CD4-positive, alpha-beta T cell (primary cell): ENCODE data around the gene KLHL20. TPM values are rescaled to one million over a fixed set of nuclear protein-coding genes. Genes with fewer than 3 reads are reported as not detected.

Experiments
- ATAC-seq: fragments of 200-7000 bp; cut with Tn5 transposase; one replicate; pipeline ENCODE4 v1.10.0; 2022; ENCODE audit warnings: mild to moderate bottlenecking; ENCODE audit not compliant: poor library complexity
- CTCF ChIA-PET: fragments of 350-600 bp; sonication (Branson Sonifier 250); formaldehyde crosslinking; loops from one replicate; lab custom pipeline; 2021; ENCODE audit warnings: antibody characterized with exemption, inconsistent platforms; lab: Charles Lee
- POLR2A ChIA-PET: fragments of 350-600 bp; sonication (Branson Sonifier 250); formaldehyde crosslinking; loops from one replicate; lab custom pipeline; 2021; ENCODE audit warnings: antibody characterized with exemption, inconsistent platforms; lab: Charles Lee
- DNase-seq, 14 experiments: peaks; one replicate each; pipeline ENCODE4 v3.0.0-alpha.2; 2013 to 2020; ENCODE audit warnings: mixed read lengths in 2 of 14
- H3K27ac ChIP-seq, 2 donors: one replicate each; pipeline versions ENCODE4 v1.5.1 to v1.7.0; 2013; ENCODE audit warnings: low read length in 2 of 2, low read depth in 1 of 2, mild to moderate bottlenecking in 1 of 2
- H3K27me3 ChIP-seq, 2 experiments: 1 replicate in 1 of 2; 2 replicates in 1 of 2; pipeline versions ENCODE4 v1.6.1 to v1.7.0; 2013; ENCODE audit warnings: low read length in 2 of 2, control low read depth in 1 of 2, mild to moderate bottlenecking in 1 of 2, moderate library complexity in 1 of 2; ENCODE audit not compliant: insufficient read depth in 2 of 2, control insufficient read depth in 1 of 2
- H3K36me3 ChIP-seq: one replicate; pipeline ENCODE4 v1.6.1; 2013; ENCODE audit warnings: low read length, control low read depth; ENCODE audit not compliant: insufficient read depth
- H3K4me1 ChIP-seq: one replicate; pipeline ENCODE4 v1.6.1; 2013; ENCODE audit warnings: low read length, control low read depth; ENCODE audit not compliant: insufficient read depth
- H3K4me3 ChIP-seq: one replicate; pipeline ENCODE4 v1.5.1; 2013; ENCODE audit warnings: mild to moderate bottlenecking, low read length, moderate library complexity
- H3K9me3 ChIP-seq, 2 experiments: 1 replicate in 1 of 2; 2 replicates in 1 of 2; pipeline versions ENCODE4 v1.6.1 to v1.7.0; 2013; ENCODE audit warnings: low read length in 2 of 2, mild to moderate bottlenecking in 2 of 2, control low read depth in 1 of 2, moderate library complexity in 1 of 2; ENCODE audit not compliant: control insufficient read depth in 1 of 2, insufficient read depth in 1 of 2
- H3K27ac Mint-ChIP-seq: one replicate; pipeline ENCODE4 v1.8.0; 2020; ENCODE audit warnings: mixed read lengths
- H3K27me3 Mint-ChIP-seq: one replicate; pipeline ENCODE4 v1.8.0; 2021; ENCODE audit warnings: mixed read lengths
- H3K36me3 Mint-ChIP-seq: one replicate; pipeline ENCODE4 v1.8.0; 2021; ENCODE audit warnings: low read depth, mixed read lengths
- H3K4me1 Mint-ChIP-seq: one replicate; pipeline ENCODE4 v1.8.0; 2021; ENCODE audit warnings: low read depth, mixed read lengths
- H3K4me3 Mint-ChIP-seq: one replicate; pipeline ENCODE4 v1.8.0; 2020; ENCODE audit warnings: mild to moderate bottlenecking, mixed read lengths
- H3K9me3 Mint-ChIP-seq: one replicate; pipeline ENCODE4 v1.8.0; 2020; ENCODE audit warnings: mixed read lengths
- CTCF ChIP-seq: fragments of 200-600 bp; IDR thresholded peaks from one replicate; pipeline ENCODE4 v1.8.0; 2022; ENCODE audit warnings: antibody characterized with exemption, mild to moderate bottlenecking
- intact Hi-C, 2 experiments: fragments of 100-400 bp; cut with DNase I in 1 of 2; cut with micrococcal nuclease in 1 of 2; formaldehyde crosslinking; loops; one replicate each; pipeline versions ENCODE4 v1.15.1 to v1.9.0; 2023 to 2025; cut with DNase I, micrococcal nuclease
- total RNA-seq, 174 experiments: library from RNA in 2 of 174; stranded (reverse) in 2 of 174; gene quantifications; one replicate each; pipeline ENCODE4 v1.2.3 and lab custom pipeline; 2021 to 2026

The KLHL20 gene
- total RNA-seq, 2 experiments from 2014 or later = 29.4 to 30.4 TPM

- H3K9me3 Mint-ChIP-seq = no peaks in the 10 kb centered on the region
- no peaks in the 10 kb centered on the region for H3K4me1 Mint-ChIP-seq
- Histone ChIP-seq H3K4me3 (no peak overlapping the region), H3K4me1 (no peaks in the 10 kb centered on the region), H3K9me3 (no peaks in the 10 kb centered on the region), H3K36me3 (no peaks in the 10 kb centered on the region), H3K27ac (no peak overlapping the region), H3K27me3 (peaks cover 9 to 10% of the 10 kb centered on the region in 2 experiments)
- intact Hi-C loops = no loop called here
- H3K27me3 Mint-ChIP-seq = peaks cover 16% of the 10 kb centered on the region
- CTCF ChIA-PET = interaction anchor here (0.7 kb wide), 1 partner anchor 94 kb away, joined by 3 read pairs; no protein-coding TSS in a partner anchor
- no peak overlapping the region for H3K4me3 Mint-ChIP-seq
- ATAC-seq (no peak), DNase-seq (no peak)
- TF ChIP-seq CTCF = no peak
- H3K27ac Mint-ChIP-seq = no peak overlapping the region
- no peaks in the 10 kb centered on the region for H3K36me3 Mint-ChIP-seq
- POLR2A ChIA-PET = no interaction called here
Observed at GRCh38 chr1:173705117-173705516, 9.7 kb upstream of the KLHL20 start.

GRCh38 chr1:173708787-173709186 is 6.0 kb upstream of the KLHL20 start:
- no peak overlapping the region for H3K4me3 Mint-ChIP-seq
- no peaks in the 10 kb centered on the region for H3K36me3 Mint-ChIP-seq
- H3K9me3 Mint-ChIP-seq = no peaks in the 10 kb centered on the region
- ChIA-PET CTCF (no interaction called here), POLR2A (no interaction called here)
- Histone ChIP-seq H3K4me3 (no peak overlapping the region), H3K9me3 (no peaks in the 10 kb centered on the region), H3K27me3 (peaks cover 14 to 28% of the 10 kb centered on the region in 2 experiments), H3K27ac (no peak overlapping the region), H3K4me1 (no peaks in the 10 kb centered on the region), H3K36me3 (no peaks in the 10 kb centered on the region)
- no peak for TF ChIP-seq CTCF
- DNase-seq (no peak), ATAC-seq (no peak)
- intact Hi-C loops = no loop called here
- H3K4me1 Mint-ChIP-seq = no peaks in the 10 kb centered on the region
- H3K27ac Mint-ChIP-seq = no peak overlapping the region
- H3K27me3 Mint-ChIP-seq = peaks cover 32% of the 10 kb centered on the region

- ChIA-PET POLR2A (interaction anchor here (0.7 to 3.6 kb wide), 14 partner anchors 11 to 1972 kb away, joined by 3 to 36 read pairs (median 4); partner anchors contain the start of genes CENPL, DARS2, GAS5 and METTL13), CTCF (interaction anchor here (1.0 to 1.8 kb wide), 4 partner anchors 108 to 1315 kb away, joined by 3 to 8 read pairs (median 4); partner anchors contain the start of genes CENPL and DARS2)
- intact Hi-C loops = loop anchor here (1.0 to 10.0 kb wide), 13 partner anchors 110 to 1290 kb away; partner anchors contain the start of genes CENPL (in 2 of the 2), DARS2 (in 2 of the 2), ZBTB37 (in 2 of the 2) and GAS5 (in 1 of the 2)
- Histone ChIP-seq H3K4me3 (peak overlapping the region; percentile 63), H3K9me3 (no peaks in the 10 kb centered on the region), H3K36me3 (no peaks in the 10 kb centered on the region), H3K27me3 (peaks cover 8 to 19% of the 10 kb centered on the region in 2 experiments), H3K27ac (peak overlapping the region; percentile 73 to 81), H3K4me1 (peaks cover 8% of the 10 kb centered on the region)
- H3K9me3 Mint-ChIP-seq = no peaks in the 10 kb centered on the region
- H3K27ac Mint-ChIP-seq = peak overlapping the region; percentile 91
- peaks cover 33% of the 10 kb centered on the region for H3K4me1 Mint-ChIP-seq
- DNase-seq (no peak), ATAC-seq (no peak)
- peaks cover 23% of the 10 kb centered on the region for H3K27me3 Mint-ChIP-seq
- TF ChIP-seq CTCF = no peak
- peaks cover 24% of the 10 kb centered on the region for H3K36me3 Mint-ChIP-seq
- H3K4me3 Mint-ChIP-seq = peak overlapping the region; percentile 97
Observed at GRCh38 chr1:173714441-173714758, 381 bp upstream of the KLHL20 start.
